ENCODE results near the gene RNF224. TPM values are rescaled to one million over a fixed set of nuclear protein-coding genes. Genes with fewer than 3 reads are reported as not detected.

RNF224 gene
- total RNA-seq, 2 experiments from 2014 or later: 0.14 TPM; not detected in 1

DNA sequence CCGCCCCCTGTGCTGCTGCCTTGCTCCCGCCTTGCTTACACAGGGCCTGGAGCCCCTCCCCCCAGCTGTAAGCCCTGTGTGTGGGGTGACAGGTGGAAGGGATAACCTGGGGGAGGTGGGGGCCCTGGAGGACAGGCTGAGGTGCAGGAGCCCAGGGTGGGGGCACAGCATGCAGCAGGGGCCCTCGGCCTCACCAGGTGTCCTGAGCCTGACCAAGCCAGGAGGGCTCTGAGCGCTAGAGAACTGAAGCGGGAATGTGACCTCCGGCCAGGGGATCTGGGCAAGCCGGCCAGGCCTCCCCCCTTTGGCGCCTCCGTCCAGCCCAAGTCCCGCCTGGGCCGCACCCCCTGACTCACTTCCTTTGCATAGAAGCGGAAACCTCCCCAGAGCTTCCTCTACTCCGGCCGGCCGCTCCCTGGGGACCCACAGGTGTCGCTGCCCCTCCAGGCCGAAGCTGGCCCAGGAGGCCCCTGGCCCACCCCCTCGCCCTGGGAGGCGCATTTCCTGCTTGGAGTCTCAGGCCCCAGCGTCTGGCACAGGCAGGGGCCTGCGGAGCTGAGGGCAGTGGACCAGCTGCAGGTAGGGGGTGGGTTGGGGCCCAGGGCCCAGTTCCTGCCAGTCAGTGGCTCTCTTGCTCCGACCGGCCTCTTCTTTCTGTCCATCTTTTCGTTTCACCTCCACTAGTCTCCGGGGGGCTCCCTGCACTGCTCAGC lies 50.2 kb downstream of the RNF224 start, which contains the start of gene TOR4A:
Gene TOR4A (plus strand): TSS at position 398 of the 713 bp plus-strand sequence. CDS start 964 bp downstream, outside the sequence.
- no peak within 1 kb of the TSS for H3K27ac ChIP-seq (ENCODE audit: low read depth in 1 of 2, low read length in 2 of 2)
- peak; percentile 65 for ATAC-seq (ENCODE audit: poor library complexity)
- H3K4me3 ChIP-seq (ENCODE audit: low read length): peak within 1 kb of the TSS; percentile 70
- Mint-ChIP-seq H3K36me3 (ENCODE audit: low read depth) (no peaks in the 10 kb centered on the region), H3K9me3 (no peaks in the 10 kb centered on the region), H3K4me1 (ENCODE audit: low read depth) (peaks cover 15% of the 10 kb centered on the region), H3K4me3 (peak within 1 kb of the TSS; percentile 62), H3K27me3 (peaks cover 12% of the 10 kb centered on the region), H3K27ac (no peak within 1 kb of the TSS)
- CTCF ChIA-PET: no interaction called here
- peaks cover 10% of the 10 kb centered on the region for H3K36me3 ChIP-seq (ENCODE audit: insufficient read depth, low read length)
- TF ChIP-seq, protein P1, sequence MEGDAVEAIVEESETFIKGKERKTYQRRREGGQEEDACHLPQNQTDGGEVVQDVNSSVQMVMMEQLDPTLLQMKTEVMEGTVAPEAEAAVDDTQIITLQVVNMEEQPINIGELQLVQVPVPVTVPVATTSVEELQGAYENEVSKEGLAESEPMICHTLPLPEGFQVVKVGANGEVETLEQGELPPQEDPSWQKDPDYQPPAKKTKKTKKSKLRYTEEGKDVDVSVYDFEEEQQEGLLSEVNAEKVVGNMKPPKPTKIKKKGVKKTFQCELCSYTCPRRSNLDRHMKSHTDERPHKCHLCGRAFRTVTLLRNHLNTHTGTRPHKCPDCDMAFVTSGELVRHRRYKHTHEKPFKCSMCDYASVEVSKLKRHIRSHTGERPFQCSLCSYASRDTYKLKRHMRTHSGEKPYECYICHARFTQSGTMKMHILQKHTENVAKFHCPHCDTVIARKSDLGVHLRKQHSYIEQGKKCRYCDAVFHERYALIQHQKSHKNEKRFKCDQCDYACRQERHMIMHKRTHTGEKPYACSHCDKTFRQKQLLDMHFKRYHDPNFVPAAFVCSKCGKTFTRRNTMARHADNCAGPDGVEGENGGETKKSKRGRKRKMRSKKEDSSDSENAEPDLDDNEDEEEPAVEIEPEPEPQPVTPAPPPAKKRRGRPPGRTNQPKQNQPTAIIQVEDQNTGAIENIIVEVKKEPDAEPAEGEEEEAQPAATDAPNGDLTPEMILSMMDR (IDR thresholded peaks at IDR 0.05): no peak
- H3K9me3 ChIP-seq (ENCODE audit: control insufficient read depth in 1 of 2, insufficient read depth in 1 of 2, low read length in 2 of 2): no peaks in the 10 kb centered on the region
- intact Hi-C loops (cut with DNase I, micrococcal nuclease): no loop called here
- POLR2A ChIA-PET: interaction anchor here (0.5 to 2.0 kb wide), 4 partner anchors 12 to 37 kb away, joined by 3 to 6 read pairs (median 4); partner anchors contain the start of genes NRARP and TUBB4B
- DNase-seq: peak in 4 of 14 experiments; percentile 44 to 66 (median 59)
- H3K27me3 ChIP-seq (ENCODE audit: control insufficient read depth in 1 of 2, insufficient read depth in 2 of 2, low read length in 2 of 2): peaks cover 9 to 11% of the 10 kb centered on the region in 2 experiments
- peaks cover 28% of the 10 kb centered on the region for H3K4me1 ChIP-seq (ENCODE audit: insufficient read depth, low read length)

DNA sequence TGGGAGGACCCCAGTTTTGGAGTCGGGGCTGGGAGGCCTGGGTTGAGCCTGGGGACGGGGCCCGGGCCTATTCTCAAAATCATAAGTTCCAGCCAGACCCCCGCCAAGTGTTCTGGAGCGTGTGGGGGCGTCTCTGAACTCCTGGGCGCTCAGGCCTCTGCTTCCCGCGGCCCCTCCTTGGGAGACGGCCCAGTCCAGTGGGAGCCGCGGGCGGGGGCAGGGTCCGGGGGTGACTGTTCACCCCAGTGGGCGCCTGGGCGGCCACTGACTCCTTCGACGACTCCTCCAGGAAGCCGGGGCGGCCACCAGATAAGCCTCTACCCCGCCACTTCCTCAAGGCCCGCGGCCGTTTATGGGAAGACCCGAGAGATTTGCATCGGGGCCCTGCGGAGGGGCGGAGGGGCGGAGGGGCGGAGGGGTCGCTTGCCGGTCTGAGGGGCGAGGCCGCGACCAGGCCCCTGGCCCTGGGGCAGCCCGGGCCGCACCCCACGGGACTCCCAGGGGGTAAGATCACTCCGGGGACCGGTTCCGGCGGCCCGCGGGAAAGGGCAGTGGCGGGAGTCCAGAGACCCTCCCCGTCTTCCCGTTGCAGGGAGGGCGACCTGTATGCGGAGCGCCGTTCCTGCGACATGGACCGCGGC lies 50.9 kb downstream of the RNF224 start:
- no peaks in the 10 kb centered on the region for H3K36me3 Mint-ChIP-seq (ENCODE audit: low read depth)
- TF ChIP-seq, protein P1 (IDR thresholded peaks at IDR 0.05): no peak
- ChIA-PET POLR2A (interaction anchor here (0.5 to 2.0 kb wide), 3 partner anchors 13 to 37 kb away, joined by 3 to 6 read pairs (median 6); partner anchors contain the start of genes NRARP and TUBB4B), CTCF (no interaction called here)
- H3K27me3 Mint-ChIP-seq: peaks cover 18% of the 10 kb centered on the region
- Histone ChIP-seq H3K27me3 (ENCODE audit: control insufficient read depth in 1 of 2, insufficient read depth in 2 of 2, low read length in 2 of 2) (peaks cover 9 to 11% of the 10 kb centered on the region in 2 experiments), H3K36me3 (ENCODE audit: insufficient read depth, low read length) (peaks cover 7% of the 10 kb centered on the region), H3K4me1 (ENCODE audit: insufficient read depth, low read length) (peaks cover 28% of the 10 kb centered on the region), H3K4me3 (ENCODE audit: low read length) (peak overlapping the region; percentile 70), H3K9me3 (ENCODE audit: control insufficient read depth in 1 of 2, insufficient read depth in 1 of 2, low read length in 2 of 2) (no peaks in the 10 kb centered on the region), H3K27ac (ENCODE audit: low read depth in 1 of 2, low read length in 2 of 2) (no peak overlapping the region)
- intact Hi-C loops (cut with DNase I, micrococcal nuclease): no loop called here
- H3K27ac Mint-ChIP-seq: no peak overlapping the region
- no peak overlapping the region for H3K4me3 Mint-ChIP-seq
- ATAC-seq (ENCODE audit: poor library complexity): peak; percentile 12
- H3K9me3 Mint-ChIP-seq: no peaks in the 10 kb centered on the region
- peak in 2 of 14 experiments; percentile 32 to 47 for DNase-seq
- peaks cover 15% of the 10 kb centered on the region for H3K4me1 Mint-ChIP-seq (ENCODE audit: low read depth)

Other genes with a start within 250 kb of the RNF224 start
- gene PTGDS, start 250.0 kb upstream of the RNF224 start, total RNA-seq: 10 to 100 TPM; 40.6 to 41.0 TPM
- gene LCNL1, start 244.5 kb upstream of the RNF224 start, total RNA-seq: 1 to 10 TPM in 1 of 2 experiments, under 1 TPM in 1; 0.93 to 1.0 TPM
- gene PAXX, start 235.1 kb upstream of the RNF224 start, total RNA-seq: 10 to 100 TPM; 67.0 to 67.8 TPM
- 1 to 10 TPM; 2.1 to 2.8 TPM for gene CLIC3, start 230.9 kb upstream of the RNF224 start, total RNA-seq
- 10 to 100 TPM; 80.1 to 86.8 TPM for gene ABCA2, start 199.3 kb upstream of the RNF224 start, total RNA-seq
- 1 to 10 TPM; 1.7 to 1.8 TPM for gene FUT7, start 195.4 kb upstream of the RNF224 start, total RNA-seq
- 10 to 100 TPM; 15.3 to 16.0 TPM for gene NPDC1, start 181.3 kb upstream of the RNF224 start, total RNA-seq
- gene ENTPD2, start 173.4 kb upstream of the RNF224 start, total RNA-seq: not detected
- gene SAPCD2, start 156.9 kb upstream of the RNF224 start, total RNA-seq: under 1 TPM; 0.17 to 0.19 TPM
- gene UAP1L1, start 150.0 kb upstream of the RNF224 start, total RNA-seq: 1 to 10 TPM; 6.5 to 6.8 TPM
- 10 to 100 TPM; 60.9 to 66.9 TPM for gene MAN1B1, start 140.5 kb upstream of the RNF224 start, total RNA-seq
- 100 to 1,000 TPM; 344 to 349 TPM for gene DPP7, start 112.8 kb upstream of the RNF224 start, total RNA-seq
- not detected for gene GRIN1, start 88.3 kb upstream of the RNF224 start, total RNA-seq
- gene LRRC26, start 57.5 kb upstream of the RNF224 start, total RNA-seq: not detected
- gene TMEM210, start 55.4 kb upstream of the RNF224 start, total RNA-seq: not detected
- gene ANAPC2, start 38.9 kb upstream of the RNF224 start, total RNA-seq: 100 to 1,000 TPM; 144 to 149 TPM
- 10 to 100 TPM; 30.1 to 30.5 TPM for gene SSNA1, start 38.8 kb upstream of the RNF224 start, total RNA-seq
- gene TPRN, start 26.8 kb upstream of the RNF224 start, total RNA-seq: 1 to 10 TPM; 6.1 to 8.6 TPM
- 10 to 100 TPM; 18.2 to 18.7 TPM for gene TMEM203, start 21.9 kb upstream of the RNF224 start, total RNA-seq
- gene NDOR1, start 21.8 kb upstream of the RNF224 start, total RNA-seq: 10 to 100 TPM; 22.8 to 25.3 TPM
- under 1 TPM; 0.66 to 0.67 TPM for gene RNF208, start 5.3 kb upstream of the RNF224 start, total RNA-seq
- gene CYSRT1, start 2.3 kb upstream of the RNF224 start, total RNA-seq: under 1 TPM; 0.33 to 0.42 TPM
- not detected for gene SLC34A3, start 3.4 kb downstream of the RNF224 start, total RNA-seq
- 10 to 100 TPM; 93.8 to 98.2 TPM for gene TUBB4B, start 13.8 kb downstream of the RNF224 start, total RNA-seq
- gene STPG3, start 23.8 kb downstream of the RNF224 start, total RNA-seq: not detected
- 10 to 100 TPM; 20.7 to 21.2 TPM for gene NELFB, start 27.8 kb downstream of the RNF224 start, total RNA-seq
- under 1 TPM; 0.67 to 0.80 TPM for gene TOR4A, start 50.2 kb downstream of the RNF224 start, total RNA-seq
- gene NRARP, start 74.8 kb downstream of the RNF224 start, total RNA-seq: 1 to 10 TPM in 1 of 2 experiments, under 1 TPM in 1; 0.96 to 1.4 TPM
- 10 to 100 TPM; 14.9 to 16.9 TPM for gene EXD3, start 195.7 kb downstream of the RNF224 start, total RNA-seq
- gene NOXA1, start 195.9 kb downstream of the RNF224 start, total RNA-seq: 1 to 10 TPM; 6.7 to 7.7 TPM
- not detected for gene ENTPD8, start 213.9 kb downstream of the RNF224 start, total RNA-seq
- gene NSMF, start 231.8 kb downstream of the RNF224 start, total RNA-seq: 100 to 1,000 TPM; 104 to 109 TPM